ENCODE measurements around the gene DNAH7.

DNAH7 gene

DNA sequence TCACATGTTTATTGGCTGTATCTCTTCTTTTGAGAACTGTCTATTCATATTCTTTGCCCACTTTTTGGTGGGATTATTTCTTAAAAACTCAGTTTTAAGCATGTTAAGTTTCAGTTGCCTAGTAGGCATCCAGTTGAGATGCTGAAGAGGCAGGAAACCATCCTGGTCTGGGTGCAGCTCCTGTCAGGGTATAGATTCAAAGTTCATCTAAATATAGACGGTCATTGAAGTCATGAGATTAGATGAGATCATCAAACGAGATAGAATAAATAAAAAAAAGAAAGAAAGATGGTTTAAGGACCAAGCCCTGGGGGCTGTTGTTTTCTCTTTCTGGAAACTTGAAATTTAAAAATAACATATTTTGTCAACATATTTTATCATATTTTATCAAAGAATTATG is 9.2 kb upstream of the DNAH7 start:
- DNase-seq (ENCODE audit: low read depth) = no peak

DNA sequence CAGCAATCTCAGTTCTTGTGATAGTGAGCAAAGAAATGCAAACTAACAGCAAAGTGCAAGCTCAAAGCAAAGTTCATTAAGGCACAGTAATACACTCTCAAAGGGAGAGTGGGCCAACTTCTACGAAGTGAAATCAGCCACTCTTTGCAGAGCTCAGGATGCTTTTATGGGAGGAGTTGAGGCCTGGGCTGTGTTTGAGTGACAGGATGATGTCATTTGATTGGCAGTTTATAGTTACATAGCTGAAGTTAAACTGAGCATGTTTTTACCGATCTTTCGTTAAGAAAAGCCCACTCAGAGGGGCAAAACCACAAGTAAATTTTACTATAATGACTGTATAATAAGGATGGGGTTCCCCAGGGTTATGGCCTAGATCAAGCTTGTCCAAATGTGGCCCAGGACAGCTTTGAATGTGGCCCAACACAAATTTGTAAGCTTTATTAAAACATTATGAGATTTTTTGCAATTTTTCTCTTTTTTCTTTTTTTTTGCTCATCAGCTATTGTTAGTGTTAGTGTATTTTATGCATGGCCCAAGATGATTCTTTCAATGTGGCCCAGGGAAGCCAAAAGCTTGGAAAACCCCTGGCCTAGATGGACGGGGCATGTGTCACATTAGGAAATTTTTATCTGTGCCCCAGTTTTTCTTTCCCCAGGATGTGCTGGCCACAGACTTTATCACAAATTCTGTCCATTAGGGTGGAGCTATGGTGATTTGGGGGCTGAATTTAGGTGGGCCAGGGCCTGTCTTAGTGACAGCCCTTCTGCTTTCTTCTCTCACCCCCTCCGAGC is 8.3 kb upstream of the DNAH7 start:
- no peak for DNase-seq (ENCODE audit: low read depth)

DNA sequence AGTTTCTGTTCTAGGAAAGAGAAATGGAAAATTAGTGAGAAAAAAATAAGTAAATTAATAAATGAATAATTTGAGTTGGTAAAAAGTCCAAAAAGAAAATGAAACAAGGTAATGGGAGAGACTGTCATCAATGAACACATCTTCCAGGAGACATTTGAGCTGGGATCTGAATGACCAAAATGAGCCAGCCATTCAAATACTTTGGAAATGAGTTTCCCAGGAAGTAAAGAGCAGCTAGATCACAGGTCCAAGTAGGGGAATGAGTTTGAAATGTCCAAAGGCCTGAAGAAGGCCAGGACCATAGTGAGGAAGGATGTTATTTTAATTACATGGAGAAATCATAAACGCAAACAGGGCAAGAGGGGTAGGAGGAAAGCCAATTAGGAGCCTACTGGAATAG is 6.6 kb upstream of the DNAH7 start:
- no peak for DNase-seq (ENCODE audit: low read depth)

DNA sequence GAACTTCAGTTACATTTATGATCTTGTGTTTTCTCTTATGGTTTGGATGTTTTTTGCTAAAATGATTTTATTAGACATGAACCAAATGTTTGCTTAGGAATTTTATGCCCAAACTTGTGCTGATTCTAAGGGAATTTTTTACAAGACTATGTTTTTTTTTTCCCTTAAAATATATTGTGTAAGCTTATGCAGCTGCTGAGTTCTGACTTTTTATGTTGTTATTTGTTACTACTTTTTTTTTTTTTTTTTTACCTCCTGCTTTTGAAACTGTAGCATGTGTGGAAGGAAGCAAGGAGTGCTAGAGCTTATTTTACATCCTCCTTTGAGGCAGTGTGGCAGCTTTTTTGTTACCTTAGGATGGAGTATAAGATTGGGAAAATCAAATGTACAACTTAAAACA is 6.0 kb upstream of the DNAH7 start:
- DNase-seq (ENCODE audit: low read depth) = no peak

GRCh38 chr2:196073521-196073920 is 4.9 kb upstream of the DNAH7 start:
- DNase-seq (ENCODE audit: low read depth) = no peak

- no peak for DNase-seq (ENCODE audit: low read depth)
Observed at GRCh38 chr2:196067088-196067382, 1.6 kb downstream of the DNAH7 start.

DNA sequence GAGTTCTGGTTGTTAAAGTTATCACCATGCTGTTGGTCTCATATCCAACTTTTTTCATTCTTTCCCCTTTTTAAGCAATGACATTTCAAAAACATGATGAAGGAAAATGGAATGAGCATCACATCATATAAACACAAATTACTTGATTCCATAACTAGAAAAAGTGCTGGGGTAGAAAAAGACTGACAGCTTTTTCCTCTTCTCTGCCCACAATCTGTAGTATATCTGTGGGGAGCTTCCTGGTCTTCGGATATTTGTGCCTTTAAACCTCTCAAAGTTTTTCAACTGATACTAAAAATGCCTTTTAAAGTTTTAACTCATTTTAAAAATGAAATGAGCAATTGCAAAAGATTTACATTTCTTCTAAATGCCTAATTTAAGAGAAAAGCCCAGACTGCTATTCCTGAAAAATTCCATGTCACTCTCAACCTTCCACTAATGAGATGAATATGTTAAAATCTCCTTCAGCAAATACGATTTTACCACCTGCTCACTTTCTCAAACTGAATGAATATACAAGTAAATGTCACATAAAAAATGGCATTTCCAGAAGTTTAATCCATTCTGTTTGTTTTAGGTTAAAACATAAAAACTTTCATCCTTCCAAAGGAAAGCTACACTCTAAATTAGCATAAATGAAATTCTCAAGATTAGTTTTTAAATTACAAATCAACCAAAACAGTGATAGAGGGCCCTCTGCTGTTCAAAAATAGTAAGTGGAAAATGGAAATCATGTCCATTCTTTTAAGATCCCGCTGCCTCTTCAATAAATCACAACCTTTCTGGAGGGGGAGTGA is 2.1 kb downstream of the DNAH7 start:
- no peak for DNase-seq (ENCODE audit: low read depth)

DNA sequence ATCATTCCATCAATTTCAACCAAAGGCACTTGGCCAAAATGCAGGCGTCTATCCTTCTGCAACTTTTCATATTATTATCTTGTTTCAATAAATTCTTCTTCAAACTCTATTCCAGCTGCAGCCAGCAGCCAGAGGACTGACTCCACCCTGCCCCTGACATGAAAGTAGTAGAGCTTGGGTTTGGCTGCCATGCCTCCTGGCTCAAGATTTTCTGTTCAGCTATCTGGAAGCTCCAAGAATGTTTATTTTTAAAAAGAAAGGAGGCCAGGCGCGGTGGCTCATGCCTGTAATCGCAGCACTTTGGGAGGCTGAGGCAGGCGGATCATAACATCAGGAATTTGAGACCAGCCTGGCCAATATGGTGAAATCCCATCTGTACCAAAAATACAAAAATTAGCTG is 4.9 kb downstream of the DNAH7 start:
- DNase-seq (ENCODE audit: low read depth) = no peak

- no peak for DNase-seq (ENCODE audit: low read depth)
Observed at GRCh38 chr2:196059491-196059960, 9.1 kb downstream of the DNAH7 start.

DNA sequence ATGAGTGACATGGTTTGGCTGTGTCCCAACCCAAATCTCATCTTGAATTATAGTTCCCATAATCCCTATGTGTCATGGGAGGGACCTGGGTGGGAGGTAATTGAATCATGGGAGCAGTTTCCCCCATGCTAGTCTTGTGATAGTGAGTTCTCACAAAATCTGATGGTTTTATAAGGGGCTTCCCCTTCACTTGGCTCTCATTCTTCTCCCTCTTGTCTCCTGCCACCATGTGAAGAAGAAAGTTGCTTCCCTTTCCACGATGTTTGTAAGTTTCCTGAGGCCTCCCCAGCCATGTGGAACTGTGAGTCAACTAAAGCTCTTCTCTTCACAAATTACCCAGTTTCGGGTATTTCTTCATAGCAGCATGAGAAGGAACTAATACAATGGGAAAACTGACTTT is 14.0 kb downstream of the DNAH7 start:
- no peak for DNase-seq (ENCODE audit: low read depth)

DNA sequence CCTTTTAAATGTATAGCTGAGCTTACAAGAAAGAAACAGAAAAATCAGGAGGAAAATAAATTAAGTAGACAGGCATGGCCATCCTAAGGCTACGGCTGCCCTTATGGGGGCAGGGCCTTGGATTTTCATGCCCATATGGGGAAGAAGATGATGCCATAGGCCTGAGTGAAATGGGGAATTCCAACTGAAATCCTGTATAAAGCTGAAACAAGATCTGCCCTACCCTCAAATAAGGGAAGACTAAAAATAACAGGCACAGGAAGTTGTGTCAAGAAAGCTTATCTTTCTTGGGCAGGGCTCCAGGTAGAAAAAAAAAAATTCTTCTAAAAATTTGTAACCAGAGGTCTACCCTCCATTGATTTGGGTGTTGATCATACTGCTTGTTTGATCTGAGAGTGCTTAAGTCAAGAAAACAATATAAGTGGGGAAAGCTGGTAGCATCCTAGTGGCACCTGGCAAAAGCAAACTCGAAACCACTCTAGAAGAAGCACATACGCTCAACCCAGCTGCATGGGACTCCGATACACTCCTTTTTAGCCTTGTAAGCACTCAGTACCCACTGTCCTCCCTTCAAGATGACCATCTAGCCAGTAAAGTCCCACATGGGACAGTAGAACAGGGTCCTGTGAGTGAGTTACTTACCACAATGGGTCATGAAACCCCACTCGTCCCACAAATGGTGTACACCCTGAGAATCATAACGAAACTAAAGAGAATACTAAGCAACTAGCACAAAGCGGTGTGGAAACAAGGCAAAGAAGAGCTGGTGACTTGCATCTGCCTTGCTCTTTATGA is 22.3 kb downstream of the DNAH7 start:
- DNase-seq (ENCODE audit: low read depth) = no peak

DNA sequence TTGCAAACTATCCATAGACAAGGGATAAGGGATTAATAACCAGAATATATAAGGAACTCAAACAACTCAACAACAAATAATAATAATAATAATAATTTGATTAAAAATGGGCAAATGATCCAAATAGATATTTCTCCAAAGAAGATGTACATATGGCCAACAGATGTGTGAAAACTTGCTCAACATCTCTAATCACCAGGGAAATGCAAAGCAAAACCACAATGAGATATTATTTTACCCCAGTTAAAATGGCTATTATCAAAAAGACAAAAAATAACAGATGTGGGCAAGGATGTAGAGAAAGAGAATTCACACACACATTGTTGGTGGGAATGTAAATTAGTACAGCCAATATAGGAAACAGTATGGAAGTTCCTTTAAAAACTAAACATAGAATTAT is 26.9 kb downstream of the DNAH7 start:
- DNase-seq (ENCODE audit: low read depth) = no peak

GRCh38 chr2:196040218-196040617 is 28.4 kb downstream of the DNAH7 start:
- no peak for DNase-seq (ENCODE audit: low read depth)

DNA sequence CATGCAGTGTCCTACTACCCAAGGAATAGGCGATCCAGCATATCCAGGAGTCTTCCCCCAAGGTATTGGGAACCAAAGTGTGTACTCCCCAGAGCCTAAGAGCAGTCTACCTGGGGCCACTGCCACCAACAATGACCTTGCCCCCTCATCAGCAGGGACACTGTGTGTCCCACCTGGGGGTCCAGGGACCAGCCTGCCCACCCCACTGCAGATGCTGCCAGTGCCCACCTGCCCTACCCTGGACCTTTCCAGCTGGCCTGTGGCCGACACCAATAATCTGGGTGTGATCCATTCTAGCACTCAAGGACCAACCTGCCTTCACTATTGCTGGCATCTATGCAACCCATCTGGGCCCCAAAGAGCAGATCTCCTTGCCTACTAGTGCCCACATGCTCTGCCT is 32.2 kb downstream of the DNAH7 start:
- no peak for DNase-seq (ENCODE audit: low read depth)

DNA sequence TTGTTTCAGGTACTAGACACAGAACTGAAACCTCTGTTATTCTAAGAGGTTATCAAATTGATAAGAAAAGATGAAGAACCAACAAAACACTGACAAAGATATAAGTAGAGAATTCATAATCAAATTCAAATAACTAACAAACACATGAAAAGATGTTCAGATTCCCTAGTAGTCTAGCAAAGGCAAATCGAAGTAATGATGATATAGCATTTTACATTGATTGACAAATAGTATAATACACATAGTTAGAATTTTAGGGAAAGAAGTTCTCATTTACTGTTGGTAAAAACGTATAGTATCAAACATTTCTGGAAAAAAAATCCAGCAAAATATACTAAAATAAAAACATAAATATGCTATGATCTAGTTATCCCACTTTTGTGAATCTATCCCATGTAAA is 50.6 kb downstream of the DNAH7 start:
- no peak for DNase-seq (ENCODE audit: low read depth)

DNA sequence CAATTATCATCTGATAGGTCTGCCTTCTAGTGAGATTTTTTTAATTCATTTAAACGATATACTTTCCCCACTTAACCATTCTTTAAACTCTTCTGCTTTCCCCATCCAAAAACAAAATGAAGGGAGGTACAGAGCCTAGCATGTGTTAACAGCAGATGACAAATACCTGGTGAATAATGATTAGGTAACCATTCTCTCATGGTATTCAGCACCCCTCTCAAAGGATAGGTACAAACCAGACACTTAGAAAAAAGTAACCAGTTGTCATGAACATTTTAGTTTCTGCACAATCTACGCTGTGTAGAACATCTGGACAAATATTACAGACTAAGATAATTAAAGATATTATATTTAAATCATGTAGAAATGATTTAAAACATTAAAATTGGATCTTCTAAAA is 56.3 kb downstream of the DNAH7 start:
- no peak for DNase-seq (ENCODE audit: low read depth)

DNA sequence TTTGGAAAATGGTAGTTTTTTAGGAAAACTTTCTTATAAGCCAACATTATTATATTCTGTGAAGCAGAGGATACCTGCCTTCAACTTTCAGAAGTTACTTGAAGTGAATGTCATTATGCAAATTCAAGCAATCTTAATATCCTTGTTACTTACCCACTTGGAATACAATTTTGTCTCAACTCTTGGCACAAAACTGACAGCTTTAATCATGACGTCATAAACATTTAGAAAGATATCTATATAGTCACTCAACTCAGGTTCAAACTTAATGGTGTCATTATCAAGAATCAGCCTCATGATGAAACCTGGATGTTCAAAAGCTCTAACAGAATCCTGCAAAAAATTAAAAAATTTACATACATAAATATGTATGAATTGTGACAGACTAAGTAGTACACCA is 68.1 kb downstream of the DNAH7 start:
- DNase-seq (ENCODE audit: low read depth) = no peak

- no peak for DNase-seq (ENCODE audit: low read depth)
Observed at GRCh38 chr2:195998070-195998469, 70.6 kb downstream of the DNAH7 start.

GRCh38 chr2:195995499-195995898 is 73.1 kb downstream of the DNAH7 start:
- DNase-seq (ENCODE audit: low read depth) = no peak

DNA sequence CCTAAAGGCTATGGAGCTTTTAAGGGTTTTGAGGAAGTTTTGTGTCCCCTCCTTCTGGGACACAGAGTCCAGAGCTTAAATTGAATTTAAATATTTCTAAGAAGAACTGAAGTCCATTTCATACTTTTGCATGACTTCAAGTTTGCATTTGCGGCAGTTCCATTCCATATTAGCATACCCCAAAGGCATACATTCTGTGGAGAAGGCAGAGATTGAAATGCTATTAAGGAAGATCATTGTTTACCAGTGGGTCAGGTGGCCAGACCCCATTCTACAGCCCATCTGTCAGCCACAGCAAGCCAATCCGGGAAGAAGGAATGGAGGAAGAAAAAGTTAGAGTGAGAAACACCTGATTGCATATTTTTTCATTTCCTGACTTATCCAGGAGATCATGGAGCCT is 75.0 kb downstream of the DNAH7 start:
- no peak for DNase-seq (ENCODE audit: low read depth)

DNA sequence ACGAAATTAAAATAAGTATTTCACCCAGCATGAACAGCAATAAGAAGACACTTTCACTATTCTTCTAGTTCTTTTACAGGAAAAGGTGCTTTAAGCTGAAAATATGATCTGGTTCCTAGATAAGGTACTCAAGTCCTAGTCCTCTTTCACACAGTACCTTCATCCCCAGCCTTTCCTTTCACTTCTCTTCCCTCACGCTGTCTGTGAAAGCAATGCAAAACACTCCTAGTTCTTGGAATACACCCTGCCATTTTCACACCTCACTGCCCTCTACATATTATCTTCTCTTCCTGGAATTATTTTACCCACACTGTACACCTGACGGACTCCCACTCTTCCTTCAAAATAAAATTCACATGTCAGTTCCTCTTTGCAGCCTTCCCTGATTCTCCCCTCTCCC is 82.9 kb downstream of the DNAH7 start:
- no peak for DNase-seq (ENCODE audit: low read depth)

DNA sequence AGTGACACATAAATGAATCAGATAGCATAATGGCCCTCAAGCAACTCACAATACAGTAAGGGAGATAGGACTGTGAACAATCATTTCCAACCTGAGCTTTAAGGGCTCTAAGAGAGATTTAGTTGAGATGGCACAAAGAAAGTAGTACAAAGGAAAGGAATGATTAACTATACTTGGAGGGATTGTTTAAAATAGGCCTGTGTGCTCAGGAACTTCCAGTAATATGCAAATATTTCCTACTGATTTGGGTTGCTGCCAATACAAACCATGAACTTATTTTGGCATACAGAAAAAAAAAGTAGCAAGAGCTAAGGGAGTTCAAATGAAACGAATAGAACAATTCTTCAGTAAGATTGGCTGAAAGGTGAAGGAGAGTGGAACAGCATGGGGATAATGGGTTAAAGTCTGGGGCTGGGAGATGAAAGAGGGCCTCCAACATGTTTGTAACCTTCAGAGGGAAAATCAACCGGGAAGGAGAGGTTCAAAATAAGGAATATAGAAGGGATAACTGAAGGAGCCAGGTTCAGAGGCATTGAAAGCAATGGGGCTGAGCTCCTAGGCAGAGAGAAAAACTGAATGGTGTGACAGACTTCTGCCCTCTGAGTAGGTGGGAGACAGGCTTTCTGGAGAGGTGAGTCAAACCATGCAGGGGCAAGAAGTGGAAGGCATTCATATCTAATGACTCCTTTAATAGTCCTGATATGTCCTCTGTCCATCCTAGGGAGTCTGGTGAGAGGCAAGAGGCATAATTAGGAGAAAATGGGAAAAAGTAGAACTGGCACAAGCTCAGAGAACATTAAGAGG is 83.5 kb downstream of the DNAH7 start:
- DNase-seq (ENCODE audit: low read depth) = no peak

Data from stimulated activated CD8-positive, alpha-beta memory T cell treated with anti-CD3 and anti-CD28 coated beads, Interleukin-4, amount 100 ng/mL, for 24 hours (primary cell).